ENCODE data around the gene AHI1. TPM values are rescaled to one million over a fixed set of nuclear protein-coding genes. Genes with fewer than 3 reads are reported as not detected.

Gene AHI1
- total RNA-seq, 1 experiment from 2014 or later, result 18.8 TPM

GRCh38 chr6:135281227-135281626 lies 216.3 kb downstream of the AHI1 start (continued):
- no peak for TF ChIP-seq STAT6 (CRISPR knock-in tag; conservative IDR thresholded peaks at IDR 0.05; ENCODE audit: low read depth)
- no peak for TF ChIP-seq ATF2 (CRISPR knock-in tag; IDR thresholded peaks at IDR 0.05; ENCODE audit: borderline replicate concordance, low read depth)

GRCh38 chr6:135280375-135281136 lies 217.0 kb downstream of the AHI1 start:
- ChIA-PET CTCF (no interaction called here), POLR2A (no interaction called here)
- DNase-seq (ENCODE audit: low spot score) (no peak), ATAC-seq (no peak)
- Mint-ChIP-seq H3K27me3 (ENCODE audit: low read depth) (peaks cover 2% of the 10 kb centered on the region), H3K4me3 (no peak overlapping the region), H3K9me3 (peaks cover 6% of the 10 kb centered on the region), H3K36me3 (no peaks in the 10 kb centered on the region), H3K27ac (no peak overlapping the region), H3K4me1 (peaks cover 3% of the 10 kb centered on the region)
- TF ChIP-seq GRHL2 (CRISPR knock-in tag; IDR thresholded peaks at IDR 0.05; ENCODE audit: insufficient replicate concordance, severe bottlenecking) (no peak), NR1H2 (CRISPR knock-in tag; IDR thresholded peaks at IDR 0.05) (no peak)

GRCh38 chr6:135277422-135277821 lies 220.1 kb downstream of the AHI1 start:
- Mint-ChIP-seq H3K4me1 (peaks cover 13% of the 10 kb centered on the region), H3K9me3 (peaks cover 6% of the 10 kb centered on the region), H3K27me3 (ENCODE audit: low read depth) (peaks cover 12% of the 10 kb centered on the region), H3K4me3 (no peak overlapping the region), H3K27ac (no peak overlapping the region), H3K36me3 (no peaks in the 10 kb centered on the region)
- POLR2A ChIA-PET, result no interaction called here
- DNase-seq (ENCODE audit: low spot score), result no peak
- TF ChIP-seq GTF2I (CRISPR knock-in tag; conservative IDR thresholded peaks at IDR 0.05), result no peak
- TF ChIP-seq TCF7 (CRISPR knock-in tag; IDR thresholded peaks at IDR 0.05; ENCODE audit: low read depth), result no peak
- no peak for TF ChIP-seq AFF4 (CRISPR knock-in tag; IDR thresholded peaks at IDR 0.05; ENCODE audit: borderline replicate concordance)
- no peak for ATAC-seq
- CTCF ChIA-PET, result no interaction called here

GRCh38 chr6:135274561-135275293 lies 222.8 kb downstream of the AHI1 start:
- Mint-ChIP-seq H3K4me1 (peaks cover 36% of the 10 kb centered on the region), H3K27me3 (ENCODE audit: low read depth) (peaks cover 12% of the 10 kb centered on the region), H3K4me3 (no peak overlapping the region), H3K27ac (no peak overlapping the region), H3K36me3 (no peaks in the 10 kb centered on the region), H3K9me3 (peaks cover 6% of the 10 kb centered on the region)
- no peak for ATAC-seq
- ChIA-PET POLR2A (no interaction called here), CTCF (no interaction called here)
- no peak for DNase-seq (ENCODE audit: low spot score)
- TF ChIP-seq CREB1 (CRISPR knock-in tag; IDR thresholded peaks at IDR 0.05) (no peak), NR1H2 (CRISPR knock-in tag; IDR thresholded peaks at IDR 0.05) (no peak), EMX1 (CRISPR knock-in tag; IDR thresholded peaks at IDR 0.05) (no peak), KAT7 (CRISPR knock-in tag; IDR thresholded peaks at IDR 0.05; ENCODE audit: borderline replicate concordance) (no peak), NR2C2 (CRISPR knock-in tag; IDR thresholded peaks at IDR 0.05) (no peak), STAT6 (CRISPR knock-in tag; conservative IDR thresholded peaks at IDR 0.05; ENCODE audit: low read depth) (no peak), FOXP4 (CRISPR knock-in tag; IDR thresholded peaks at IDR 0.05) (no peak), NFATC4 (CRISPR knock-in tag; IDR thresholded peaks at IDR 0.05) (no peak), MLX (CRISPR knock-in tag; IDR thresholded peaks at IDR 0.05) (no peak)

Measured in WTC11 (cell line).